Fibroblast of pulmonary artery (primary cell): ENCODE data around the gene COCH.
A peak's percentile ranks its signal among the peaks of the same experiment; 100 is the strongest.

Experiments
- DNase-seq: peaks from one replicate; pipeline ENCODE4 v3.0.0-alpha.2; 2010; ENCODE audit warnings: low read depth
- H3K4me3 ChIP-seq: replicated peaks from 2 replicates; pipeline ENCODE4 v1.5.1; 2011; ENCODE audit warnings: low read depth, mild to moderate bottlenecking, control low read depth, low read length, moderate library complexity
- CTCF ChIP-seq: IDR thresholded peaks from 2 replicates; pipeline ENCODE4 v1.5.1; 2011; ENCODE audit warnings: mild to moderate bottlenecking, control low read depth, low read length, inconsistent platforms; ENCODE audit errors: missing control alignments

COCH gene

GRCh38 chr14:30874999-30875787 lies 834 bp downstream of the COCH start:
- no peak for DNase-seq
- TF ChIP-seq CTCF, result no peak
- H3K4me3 ChIP-seq, result peak overlapping the region; percentile 48

DNA sequence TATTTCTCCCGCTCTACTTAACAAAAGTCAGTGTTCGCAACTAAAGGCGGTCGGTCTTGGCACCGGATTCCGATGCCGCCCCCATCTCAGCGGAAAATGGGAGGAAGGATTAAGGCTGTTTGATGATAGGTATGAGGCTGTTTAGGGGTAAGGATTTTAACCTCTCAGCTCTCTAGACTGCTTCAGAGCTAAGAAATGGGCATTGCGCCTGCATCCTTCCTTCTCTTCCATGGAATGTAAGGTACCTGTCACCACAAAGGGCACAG lies 1.4 kb downstream of the COCH start:
- DNase-seq, result no peak
- no peak overlapping the region for H3K4me3 ChIP-seq
- no peak for TF ChIP-seq CTCF

DNA sequence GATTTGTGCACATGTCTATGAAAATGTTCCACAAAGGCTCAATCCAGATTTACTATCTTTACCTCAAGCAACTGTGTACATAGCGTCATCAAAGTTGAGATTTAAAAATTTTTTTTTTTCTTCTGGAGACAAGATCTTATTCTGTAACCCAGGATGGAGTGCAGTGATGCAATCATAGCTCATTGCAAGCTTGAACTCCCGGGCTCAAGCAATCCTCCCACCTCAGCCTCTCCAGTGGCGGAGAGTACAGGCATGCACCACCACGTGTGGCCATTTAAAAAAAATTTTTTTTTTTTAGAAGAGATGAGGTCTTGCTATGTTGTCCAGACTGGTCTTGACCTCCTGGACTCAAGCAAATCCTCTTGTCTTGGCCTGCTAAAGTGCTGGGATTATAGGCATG lies 2.3 kb downstream of the COCH start:
- no peak overlapping the region for H3K4me3 ChIP-seq
- no peak for TF ChIP-seq CTCF
- DNase-seq, result no peak

GRCh38 chr14:30882431-30882830 lies 8.1 kb downstream of the COCH start:
- DNase-seq, result no peak
- TF ChIP-seq CTCF, result no peak
- H3K4me3 ChIP-seq, result no peak overlapping the region

- H3K4me3 ChIP-seq, result no peak overlapping the region
- DNase-seq, result no peak
- TF ChIP-seq CTCF, result no peak
Measured at GRCh38 chr14:30883508-30884294, 9.3 kb downstream of the COCH start.

GRCh38 chr14:30884901-30885300 lies 10.5 kb downstream of the COCH start:
- no peak for DNase-seq
- no peak overlapping the region for H3K4me3 ChIP-seq
- no peak for TF ChIP-seq CTCF
